Ramos (cell line): ENCODE results near the gene ADRA2C.

Experiments used
- in situ Hi-C: fragments of 300-500 bp; cut with MboI; formaldehyde crosslinking; loops from one replicate; pipeline ENCODE4 v1.14.3; 2022; ENCODE audit warnings: low sequenced_read_pairs; ENCODE audit not compliant: unreplicated experiment

The ADRA2C gene

GRCh38 chr4:3766036-3766784 is at the start of gene ADRA2C:
ADRA2C (plus strand) TSS chr4:3766385; CDS start chr4:3766607, 222 bp downstream.
- in situ Hi-C loops, result no loop called here

GRCh38 chr4:3716631-3717235 is 49.5 kb upstream of the ADRA2C start:
- in situ Hi-C loops, result no loop called here

- in situ Hi-C loops, result no loop called here
These were observed 48.9 kb upstream of the ADRA2C start for GRCh38 chr4:3717241-3717640.

GRCh38 chr4:3718462-3718861 is 47.7 kb upstream of the ADRA2C start:
- in situ Hi-C loops, result no loop called here

GRCh38 chr4:3719191-3719590 is 47.0 kb upstream of the ADRA2C start:
- in situ Hi-C loops, result no loop called here

- in situ Hi-C loops, result no loop called here
These were observed 46.3 kb upstream of the ADRA2C start for GRCh38 chr4:3719836-3720235.

- in situ Hi-C loops, result no loop called here
These were observed 45.7 kb upstream of the ADRA2C start for GRCh38 chr4:3720466-3720865.

- in situ Hi-C loops, result no loop called here
These were observed 45.0 kb upstream of the ADRA2C start for GRCh38 chr4:3721186-3721585.

- in situ Hi-C loops, result no loop called here
These were observed 44.6 kb upstream of the ADRA2C start for GRCh38 chr4:3721627-3722026.

GRCh38 chr4:3722446-3723231 is 43.5 kb upstream of the ADRA2C start:
- in situ Hi-C loops, result no loop called here

- in situ Hi-C loops, result no loop called here
These were observed 42.9 kb upstream of the ADRA2C start for GRCh38 chr4:3723232-3723642.

- in situ Hi-C loops, result no loop called here
These were observed 41.6 kb upstream of the ADRA2C start for GRCh38 chr4:3724319-3725231.

GRCh38 chr4:3725936-3726870 is 40.0 kb upstream of the ADRA2C start:
- in situ Hi-C loops, result no loop called here

GRCh38 chr4:3727847-3728469 is 38.2 kb upstream of the ADRA2C start:
- in situ Hi-C loops, result no loop called here

GRCh38 chr4:3729188-3729881 is 36.9 kb upstream of the ADRA2C start:
- in situ Hi-C loops, result no loop called here

- in situ Hi-C loops, result no loop called here
These were observed 36.3 kb upstream of the ADRA2C start for GRCh38 chr4:3729882-3730226.

- in situ Hi-C loops, result no loop called here
These were observed 35.6 kb upstream of the ADRA2C start for GRCh38 chr4:3730422-3731190.
